NCI-H460 (cell line): ENCODE measurements around the gene COL11A1. TPM values are rescaled to one million over a fixed set of nuclear protein-coding genes. Genes with fewer than 3 reads are reported as not detected.
"Not testable (repeated sequence)": the region's sequence is repeated elsewhere in the genome, so short reads cannot be mapped to it uniquely, and the experiment has no call there.

Experiments used
- DNase-seq: peaks from one replicate; pipeline ENCODE4 v3.0.0-alpha.2; 2016; ENCODE audit warnings: low read depth; ENCODE audit errors: extremely low read depth
- total RNA-seq: library from RNA; depleted of rRNA; stranded (reverse); fragments of >200 nt; shearing (Covaris generic); gene quantifications from 2 replicates; pipeline ENCODE4 v1.2.3, GENCODE V29; 2014

COL11A1 gene
- total RNA-seq, 1 experiment from 2014 or later, result not detected

DNA sequence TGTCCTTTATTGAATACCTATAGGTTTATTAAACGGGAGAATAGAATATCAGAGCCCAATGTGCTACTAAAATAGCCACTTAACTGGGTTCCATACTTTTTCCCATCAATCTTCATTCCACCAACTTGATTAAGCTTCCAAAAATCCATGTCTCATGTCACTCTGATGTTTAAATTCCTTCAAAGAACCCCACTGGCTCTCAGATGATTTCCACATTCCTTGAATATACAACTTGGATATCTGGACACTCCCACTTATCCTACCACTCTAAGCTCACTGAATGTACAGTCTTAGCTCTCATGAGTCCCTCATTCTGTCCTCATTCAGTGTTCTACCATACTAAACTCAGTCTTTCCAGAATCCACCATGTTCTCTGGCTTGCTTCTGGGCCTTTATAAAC is 21.1 kb downstream of the COL11A1 start:
- no peak for DNase-seq

DNA sequence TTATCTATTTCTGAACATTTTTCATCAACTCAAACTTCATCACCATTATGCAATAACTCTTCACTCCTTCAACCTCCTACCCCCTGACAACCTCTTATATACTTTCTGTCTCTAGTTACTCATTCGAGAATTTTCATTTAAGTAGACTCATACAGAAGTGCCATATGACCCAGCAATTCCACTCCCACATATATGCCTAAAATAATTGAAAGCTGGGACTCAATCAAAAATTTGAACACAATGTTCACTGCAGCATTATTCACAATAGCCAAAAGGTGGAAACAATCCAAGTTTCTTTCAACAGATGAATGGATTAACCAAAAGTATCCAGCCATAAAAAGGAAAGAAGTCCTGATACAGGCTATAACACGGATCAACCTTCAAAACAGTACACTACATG is 24.1 kb downstream of the COL11A1 start:
- DNase-seq, result no peak

DNA sequence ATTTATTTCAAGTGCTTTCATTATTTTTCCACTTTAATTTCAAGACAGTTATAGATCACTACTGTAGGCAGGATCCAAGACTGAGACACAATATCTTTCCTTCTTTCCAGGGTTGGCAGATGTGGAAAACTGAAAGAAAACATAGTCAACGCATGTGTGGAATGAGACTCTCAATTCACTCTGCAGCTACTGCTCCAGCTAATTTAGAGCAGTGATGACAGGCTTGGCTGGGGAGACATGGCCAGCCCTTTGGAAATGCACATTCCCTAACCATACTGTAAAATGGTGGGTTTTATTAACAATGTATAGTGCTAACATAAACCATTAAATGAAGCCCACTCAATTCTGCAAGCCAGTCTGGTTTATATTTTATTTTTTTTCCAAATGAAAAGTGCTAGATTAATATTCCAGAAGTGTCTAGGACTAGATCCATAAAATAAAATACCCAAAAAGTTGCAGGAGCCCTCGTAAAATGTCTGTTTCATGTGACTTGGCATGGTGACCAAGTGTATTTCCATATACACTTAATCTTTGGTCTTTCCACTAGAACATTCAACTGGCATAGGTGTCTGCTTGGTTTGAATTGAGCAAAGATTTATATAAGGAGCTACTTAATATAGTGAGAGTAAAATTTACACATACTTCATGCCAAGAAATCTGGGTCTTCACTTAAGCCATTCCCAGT is 32.9 kb downstream of the COL11A1 start:
- no peak for DNase-seq

DNA sequence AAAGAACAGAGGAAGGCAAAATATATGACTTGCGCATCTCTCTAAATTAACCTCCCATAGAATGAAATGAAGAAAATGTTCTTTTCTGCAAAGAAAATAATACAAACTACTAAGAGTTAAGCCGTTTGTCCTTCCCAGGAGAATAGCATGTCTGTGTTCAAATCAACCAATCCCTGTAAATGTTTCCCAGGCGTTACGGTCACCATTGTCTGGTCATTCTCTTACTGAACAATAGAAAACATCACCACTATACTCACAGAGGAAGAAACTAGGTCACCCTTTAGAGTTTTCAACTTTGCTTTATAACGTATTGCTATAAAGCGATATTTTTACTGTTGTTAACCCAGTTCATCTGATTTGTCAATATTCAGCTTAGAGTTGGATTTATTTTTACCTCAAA is 34.1 kb downstream of the COL11A1 start:
- DNase-seq, result no peak

DNA sequence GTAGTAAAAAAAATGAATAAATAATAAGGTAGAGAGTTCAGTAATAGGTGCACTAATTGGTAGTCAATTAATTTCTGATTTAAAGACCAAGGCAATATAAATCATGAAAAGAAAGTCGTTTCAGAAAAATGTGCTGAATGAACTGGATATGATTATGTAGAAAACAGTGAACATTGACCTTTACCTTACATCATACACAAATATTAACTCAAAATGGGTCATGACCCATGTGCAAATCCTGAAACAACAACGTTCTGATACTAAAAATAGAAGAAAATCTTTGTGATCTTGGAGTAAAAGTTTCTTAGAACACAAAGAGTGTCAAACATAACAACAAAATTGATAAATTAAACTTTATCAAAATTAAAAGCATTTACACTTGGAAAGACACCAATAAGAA is 39.1 kb downstream of the COL11A1 start:
- no peak for DNase-seq

DNA sequence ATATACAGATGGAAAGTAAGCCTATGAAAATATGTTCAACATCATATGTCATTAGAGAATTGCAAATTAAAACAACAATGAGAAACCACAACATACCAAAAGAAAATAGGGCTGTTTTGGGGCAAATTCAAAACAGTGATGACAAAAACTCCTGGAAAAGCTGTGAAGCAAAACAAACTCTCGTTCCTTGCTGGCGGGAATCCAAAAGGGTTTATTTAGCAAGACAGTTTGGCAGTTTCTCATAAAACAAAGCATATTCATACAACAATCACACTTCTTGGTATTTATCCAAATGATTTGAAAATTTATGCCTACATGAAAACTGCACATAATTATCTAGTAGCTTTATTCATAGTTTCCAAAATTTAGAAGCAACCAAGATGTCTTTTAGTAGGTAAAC is 44.4 kb downstream of the COL11A1 start:
- DNase-seq, result no peak

DNA sequence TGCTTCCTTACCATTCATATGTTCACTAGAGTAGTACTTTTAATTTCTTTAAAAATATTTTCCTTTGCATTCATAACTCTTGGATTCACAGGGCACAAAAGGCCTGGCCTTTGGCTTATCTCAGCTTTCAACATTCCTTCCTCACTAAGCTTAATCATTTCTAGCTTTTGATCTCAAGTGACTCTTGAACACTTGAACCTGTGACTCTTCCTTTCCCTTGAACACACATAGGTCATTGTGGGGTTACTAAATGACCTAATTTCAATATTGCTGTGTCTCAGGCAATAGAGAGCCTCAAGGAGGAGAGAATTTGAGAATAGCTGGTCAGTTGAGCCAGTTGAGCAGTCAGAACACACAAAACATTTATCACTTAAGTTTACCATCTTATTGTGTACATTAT is 49.9 kb downstream of the COL11A1 start:
- DNase-seq, result no peak

DNA sequence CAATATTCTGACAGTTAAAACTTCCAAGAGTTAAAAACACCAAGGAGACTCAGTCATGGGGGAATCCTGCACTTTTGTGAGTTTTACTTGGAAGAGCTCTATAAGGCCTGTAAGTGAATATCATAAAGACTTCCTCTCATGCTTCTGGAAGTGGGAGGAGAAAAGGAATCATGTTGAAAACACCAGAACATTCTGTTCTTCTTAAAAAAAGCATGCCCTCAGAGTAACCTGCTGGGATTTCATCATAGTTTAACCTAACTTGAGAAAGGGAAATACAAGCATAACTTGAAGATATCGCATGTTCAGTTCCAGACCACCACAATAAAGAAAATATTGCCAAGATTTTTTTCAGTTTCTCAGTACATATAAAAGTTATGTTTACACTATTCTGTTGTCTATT is 51.9 kb downstream of the COL11A1 start:
- DNase-seq, result no peak

DNA sequence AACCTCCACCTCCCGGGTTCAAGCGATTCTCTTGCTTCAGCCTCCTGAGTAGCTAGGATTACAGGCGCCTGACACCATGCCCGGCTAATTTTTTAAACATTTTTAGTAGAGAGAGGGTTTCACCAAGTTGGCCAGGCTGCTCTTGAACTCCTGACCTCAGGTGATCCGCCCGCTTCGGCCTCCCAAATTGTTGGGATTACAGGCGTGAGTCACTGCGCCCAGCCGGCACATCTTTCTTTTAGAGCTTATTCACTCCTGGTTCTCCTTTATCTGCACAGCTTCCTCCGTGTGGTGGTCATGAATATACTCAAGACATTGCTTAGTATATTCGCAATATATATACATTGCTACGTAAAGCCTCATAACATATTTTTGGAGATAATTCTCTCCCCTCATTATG is 80.2 kb downstream of the COL11A1 start:
- DNase-seq, result not testable (repeated sequence)

DNA sequence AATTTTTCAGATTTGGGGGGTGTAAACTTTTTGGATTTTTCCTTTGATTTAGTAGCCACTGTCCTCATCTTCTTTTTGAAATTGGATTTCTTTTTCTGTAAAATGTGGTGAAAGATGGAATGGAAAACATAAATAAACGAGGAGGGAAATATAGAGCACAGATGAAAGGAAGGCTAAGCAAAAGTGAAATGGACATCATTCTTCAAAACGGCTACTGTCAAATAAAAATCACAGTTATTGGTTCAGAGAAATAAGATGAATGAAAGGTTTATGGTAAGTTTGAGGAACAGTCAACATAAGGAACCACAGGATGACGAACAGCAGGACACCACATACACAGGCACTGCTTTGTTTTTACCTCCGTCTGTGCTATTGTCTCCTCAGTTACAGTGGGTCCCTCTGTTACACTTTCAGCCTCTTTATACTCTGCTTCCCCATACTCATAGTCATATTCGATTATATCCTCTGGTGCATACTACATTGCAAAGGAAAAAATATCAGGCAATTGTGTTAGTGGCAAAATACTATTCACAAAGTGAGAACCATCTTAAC is 82.4 kb downstream of the COL11A1 start:
- DNase-seq, result no peak

DNA sequence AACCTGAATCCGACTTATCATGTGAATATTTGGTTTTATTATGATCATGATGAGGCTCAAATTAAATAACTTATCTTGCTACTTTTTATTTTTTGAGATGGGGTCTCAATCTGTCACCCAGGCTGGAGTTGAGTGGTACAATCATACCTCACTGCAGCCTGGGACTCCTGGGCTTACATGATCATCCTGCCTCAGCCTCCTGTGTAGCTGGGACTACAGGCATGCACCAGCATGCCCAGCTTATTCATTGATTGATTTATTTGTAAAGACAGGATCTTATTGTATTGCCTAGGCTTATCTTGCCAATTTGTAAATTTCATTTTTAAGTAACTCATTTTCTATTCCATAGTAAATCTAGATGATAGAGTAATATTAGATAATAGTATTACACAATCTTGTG is 84.3 kb downstream of the COL11A1 start:
- no peak for DNase-seq

DNA sequence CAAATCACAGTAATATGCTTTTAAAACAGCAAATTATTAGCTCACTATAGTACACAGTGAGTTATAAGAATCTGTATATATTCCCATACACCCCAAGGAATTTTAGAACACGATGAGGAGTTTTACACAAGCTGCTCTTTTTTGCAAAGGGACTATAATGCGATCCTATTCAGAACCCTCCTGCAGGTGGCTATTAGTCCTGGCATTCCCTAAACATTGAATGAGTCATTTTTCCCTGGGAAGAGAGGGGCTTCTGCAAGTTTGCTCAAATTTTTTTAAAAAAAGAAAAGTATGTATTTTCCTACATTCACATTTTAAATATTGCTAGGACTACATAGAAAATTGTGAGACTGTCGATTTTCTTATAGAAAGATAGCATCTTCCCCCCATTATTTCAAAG is 106.3 kb downstream of the COL11A1 start:
- DNase-seq, result no peak

DNA sequence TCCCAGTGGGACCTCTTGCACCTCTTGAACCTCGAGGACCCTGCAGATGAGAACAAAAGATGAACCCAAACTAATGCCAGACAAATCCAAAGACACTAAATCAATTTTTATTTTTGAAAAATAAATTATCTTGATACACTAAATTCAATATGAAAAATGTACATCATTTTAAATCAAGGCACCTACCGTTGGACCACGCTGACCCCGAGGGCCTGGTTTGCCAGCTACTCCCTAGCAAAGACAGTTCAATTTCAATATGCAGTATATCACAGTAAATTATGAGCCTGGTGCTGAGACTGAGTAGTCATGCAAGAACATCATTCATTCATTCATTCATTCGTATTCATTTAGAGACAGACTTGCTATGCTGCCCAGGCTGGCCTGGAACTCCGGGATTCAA is 129.4 kb downstream of the COL11A1 start:
- no peak for DNase-seq

DNA sequence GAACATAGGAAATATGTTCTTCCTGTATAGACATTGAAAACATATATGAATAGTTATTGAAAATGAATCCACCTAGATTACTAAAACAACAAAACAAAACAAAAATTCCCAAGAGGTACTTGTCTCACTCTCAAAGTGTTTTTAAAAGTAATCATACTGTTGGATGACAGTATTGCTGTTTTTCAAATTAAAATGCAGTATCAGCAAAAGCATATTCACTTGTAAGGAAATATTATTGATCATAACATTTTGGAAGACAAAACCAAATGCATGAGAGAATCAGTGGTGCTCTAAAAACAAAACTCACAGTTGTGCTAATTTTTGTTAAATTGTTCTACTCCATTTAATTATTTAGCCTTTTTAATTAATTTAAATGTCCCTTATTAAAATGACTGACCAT is 131.0 kb downstream of the COL11A1 start:
- DNase-seq, result no peak

DNA sequence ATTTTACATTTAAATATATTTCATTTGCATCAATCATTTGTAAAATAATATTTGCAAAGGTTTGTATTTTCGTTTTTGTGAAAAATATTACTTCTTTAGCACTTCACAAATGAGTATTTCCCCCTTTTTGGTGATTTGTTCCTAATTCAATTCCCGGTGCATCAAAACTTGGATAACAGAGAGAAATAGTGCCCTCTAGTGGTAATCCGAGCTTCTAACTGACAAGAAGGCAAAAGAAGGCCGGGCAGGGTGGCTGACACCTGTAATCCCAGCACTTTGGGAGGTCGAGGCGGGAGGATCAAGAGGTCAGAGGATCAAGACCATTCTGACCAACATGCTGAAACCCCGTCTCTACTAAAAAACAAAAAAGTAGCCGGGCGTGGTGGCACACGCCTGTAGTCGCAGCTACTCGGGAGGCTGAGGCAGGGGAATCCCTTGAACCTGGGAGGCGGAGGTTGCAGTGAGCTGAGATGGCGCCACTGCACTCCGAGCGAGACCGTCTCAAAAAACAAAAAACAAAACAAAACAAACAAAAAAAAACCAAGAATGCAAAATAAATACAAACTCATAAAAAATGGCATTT is 137.7 kb downstream of the COL11A1 start:
- peak; percentile 47 for DNase-seq

DNA sequence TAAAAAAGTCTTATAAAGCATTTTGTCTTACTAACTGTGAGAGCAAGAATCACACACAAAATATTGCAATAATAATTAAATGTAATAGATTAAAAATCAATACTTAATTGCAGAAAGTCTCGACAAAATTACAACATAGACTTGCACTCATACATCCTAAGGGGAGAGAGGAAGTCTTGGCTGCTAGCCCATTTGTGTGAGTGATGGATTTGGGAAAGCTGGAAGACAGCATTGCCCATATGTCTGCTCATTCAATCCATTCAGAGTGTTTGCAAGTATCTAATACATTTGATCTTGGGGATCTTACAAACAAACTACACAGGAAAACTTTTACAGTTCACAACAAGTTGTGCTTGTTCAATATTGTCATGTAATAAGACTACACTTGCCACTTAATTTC is 140.5 kb downstream of the COL11A1 start:
- no peak for DNase-seq

DNA sequence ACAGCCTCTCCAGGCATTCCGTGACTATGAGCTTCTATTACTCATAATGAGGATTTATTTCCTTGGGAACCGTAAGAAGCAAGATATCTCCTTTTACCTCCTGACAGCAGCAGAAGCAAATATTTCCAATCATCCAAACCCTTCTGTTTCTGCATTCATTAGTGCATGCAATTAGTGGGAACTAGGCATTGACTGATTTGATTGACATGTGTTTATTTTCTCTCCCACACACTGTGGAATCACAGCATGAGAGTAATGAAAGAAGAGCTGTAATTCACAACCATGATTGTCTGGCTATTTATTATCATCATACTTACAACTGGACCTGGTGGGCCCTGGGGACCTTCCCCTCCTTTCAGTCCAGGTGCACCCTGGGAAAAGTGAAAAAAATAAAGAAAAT is 146.8 kb downstream of the COL11A1 start:
- no peak for DNase-seq

DNA sequence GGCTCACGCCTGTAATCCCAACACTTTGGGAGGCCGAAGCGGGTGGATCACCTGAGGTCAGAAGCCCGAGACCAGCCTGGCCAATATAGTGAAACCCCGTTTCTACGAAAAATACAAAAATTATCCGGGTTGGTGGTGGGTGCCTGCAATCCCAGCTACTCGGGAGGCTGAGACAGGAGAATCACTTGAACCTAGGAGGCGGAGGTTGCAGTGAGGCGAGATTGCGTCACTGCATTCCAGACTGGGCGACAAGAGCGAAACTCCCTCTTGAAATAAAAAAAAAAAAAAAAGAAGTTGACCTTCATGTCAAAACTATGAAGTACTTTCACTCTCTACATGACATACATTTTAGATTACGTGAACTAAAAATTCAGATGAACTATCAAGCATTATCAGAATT is 153.7 kb downstream of the COL11A1 start:
- no peak for DNase-seq

DNA sequence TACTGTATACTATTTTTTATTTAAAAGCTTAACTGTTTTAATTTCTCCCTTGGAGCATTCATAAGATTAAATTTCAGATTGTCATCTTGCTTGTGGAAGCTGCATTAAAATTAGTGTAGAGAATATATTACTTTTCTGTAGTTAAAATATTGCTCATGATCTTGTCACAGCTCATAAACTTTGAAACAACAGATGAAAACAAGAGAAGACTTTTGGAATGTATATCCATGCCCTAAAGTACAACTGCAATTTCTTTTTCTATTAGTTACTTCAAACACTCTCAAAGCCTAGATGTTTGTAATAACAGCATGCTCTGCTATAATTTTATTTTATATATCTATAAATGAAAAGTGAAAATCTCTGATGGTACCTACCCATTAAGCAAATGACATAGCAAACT is 155.9 kb downstream of the COL11A1 start:
- DNase-seq, result no peak

DNA sequence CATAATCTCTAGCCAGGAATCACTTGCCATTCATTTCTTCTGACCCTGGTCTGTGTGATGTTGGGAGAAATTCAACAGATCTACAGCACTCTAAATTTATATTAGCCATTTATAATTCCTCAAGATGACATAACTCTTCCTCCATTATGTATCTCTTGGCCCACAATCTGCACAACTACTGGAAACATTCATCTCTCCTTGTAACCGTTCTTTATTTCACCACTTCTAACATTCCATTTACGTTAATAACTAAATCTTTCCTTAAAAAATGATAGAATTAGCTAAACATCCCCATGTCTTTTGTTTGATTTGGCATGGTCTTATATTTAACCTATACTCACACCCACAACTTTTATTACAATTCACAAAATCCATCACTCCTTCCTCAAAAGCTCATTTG is 166.0 kb downstream of the COL11A1 start:
- no peak for DNase-seq

DNA sequence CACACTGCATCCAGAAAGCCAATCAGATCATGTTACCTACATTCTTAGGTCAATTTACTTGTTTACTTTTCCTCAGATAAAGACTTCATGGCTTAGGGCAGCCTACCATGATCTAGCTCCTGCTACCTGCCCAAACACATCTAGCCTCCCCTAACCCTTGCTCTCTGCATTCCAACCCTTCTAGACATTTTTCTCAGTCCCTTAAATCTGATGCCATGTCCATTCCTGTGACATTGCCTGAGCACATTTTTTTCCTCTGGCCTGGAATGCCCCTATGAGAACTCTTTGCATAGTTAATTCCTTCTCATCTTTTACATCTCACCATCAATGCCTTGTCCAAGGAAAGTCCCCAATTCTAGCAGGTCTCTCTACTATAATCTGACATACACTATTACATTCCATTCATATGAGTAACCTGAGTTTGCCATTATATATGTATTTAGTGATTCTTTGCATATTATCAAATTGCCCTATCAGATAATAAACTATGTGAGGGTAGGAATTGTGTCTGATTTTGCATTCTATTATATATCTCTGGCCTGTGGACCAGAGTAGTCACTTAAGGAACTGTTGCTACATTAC is 166.9 kb downstream of the COL11A1 start:
- no peak for DNase-seq

DNA sequence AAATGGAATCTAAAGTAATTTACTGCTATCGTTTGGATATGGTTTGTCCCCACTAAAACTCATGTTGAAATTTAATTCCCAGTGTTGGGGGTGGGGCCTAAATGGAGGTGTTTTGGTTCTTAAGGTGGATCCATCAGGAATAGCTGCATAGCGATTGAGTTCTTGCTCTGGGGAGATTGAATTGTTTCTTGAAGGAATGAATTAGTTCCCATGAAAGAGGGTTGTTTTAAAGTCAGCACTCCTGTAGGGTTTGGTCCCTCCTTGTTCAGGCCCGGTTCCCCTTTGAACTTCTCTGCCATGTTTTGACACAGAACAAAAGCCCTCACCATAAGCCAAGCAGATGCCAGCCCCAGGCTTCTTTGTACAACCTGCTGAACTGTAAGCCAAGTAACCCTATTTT is 170.9 kb downstream of the COL11A1 start:
- DNase-seq, result no peak
